C4-2B (cell line): ENCODE data around the gene TTC6.

Experiments
- CTCF ChIP-seq: fragments of 450-650 bp; conservative IDR thresholded peaks from 2 replicates; pipeline ENCODE4 v1.5.1; 2017; ENCODE audit warnings: mild to moderate bottlenecking
- ZFX ChIP-seq: fragments of 450-650 bp; IDR thresholded peaks from 2 replicates; pipeline ENCODE4 v1.6.1; 2017

- TF ChIP-seq CTCF (no peak), ZFX (no peak)
Measured at GRCh38 chr14:37615582-37616289, 20.3 kb downstream of the TTC6 start.
